Stimulated activated naive CD4-positive, alpha-beta T cell treated with Interleukin-2 at 50 U/mL for 16 hours (primary cell): ENCODE measurements around the gene LGI2.

Experiments used
- DNase-seq: peaks from one replicate; lab custom pipeline; 2025; lab: John Stamatoyannopoulos, UW

Gene LGI2

DNA sequence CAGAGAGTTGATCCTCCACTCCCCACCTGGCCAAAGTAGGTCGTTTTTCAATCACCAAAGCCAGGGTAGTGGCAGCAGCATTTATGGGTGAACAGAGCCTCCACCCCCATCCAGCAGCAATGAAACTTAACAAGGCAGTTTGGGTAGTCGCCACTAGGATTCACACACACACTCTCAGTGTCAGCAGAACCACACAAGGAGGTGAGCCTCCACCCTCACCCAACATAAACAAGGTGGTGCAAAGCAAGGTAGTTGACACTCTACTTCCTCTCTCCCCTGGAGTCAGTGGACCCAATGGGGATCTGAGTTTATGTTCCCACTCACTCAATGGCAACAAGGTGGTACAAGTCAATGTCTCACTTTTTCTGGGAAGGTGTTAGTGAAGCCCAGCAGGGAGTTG is 67.5 kb downstream of the LGI2 start:
- no peak for DNase-seq

DNA sequence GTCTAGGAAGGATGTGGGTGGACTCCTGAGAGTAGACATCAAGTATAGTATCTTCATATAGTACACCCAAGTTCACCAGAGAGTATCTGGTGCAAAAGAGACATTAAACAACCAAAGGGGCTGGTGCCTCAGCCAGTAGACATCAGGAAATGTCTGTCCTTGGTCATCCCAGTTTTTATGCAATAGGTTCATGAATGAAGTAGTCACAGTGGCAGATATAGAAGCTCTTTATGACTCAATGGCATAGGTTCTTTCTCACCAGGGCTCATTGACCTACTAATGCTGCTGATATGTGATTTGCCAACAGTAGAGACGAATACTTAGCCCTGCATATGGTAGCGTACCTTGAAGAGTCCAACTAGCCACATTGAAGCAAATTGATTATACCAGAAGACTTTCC is 72.9 kb downstream of the LGI2 start:
- DNase-seq, result no peak

DNA sequence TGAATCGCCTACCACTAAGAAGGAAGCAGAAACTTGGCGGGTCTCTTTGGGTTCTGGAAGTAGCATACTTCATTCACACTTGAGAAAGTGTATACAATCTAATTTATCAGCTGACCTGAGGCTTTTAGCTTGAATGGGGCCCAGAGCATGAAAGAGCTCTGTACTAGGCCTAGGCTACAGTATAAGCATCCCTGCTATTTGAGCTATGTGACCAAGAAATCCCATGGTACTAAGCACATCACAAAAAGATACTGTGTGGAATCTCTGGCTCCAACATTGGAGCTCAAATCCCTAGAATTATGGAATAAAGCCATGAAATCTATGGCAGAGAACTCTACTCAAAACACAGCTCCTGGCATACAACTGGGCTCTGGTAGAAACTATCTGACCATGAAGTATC is 74.0 kb downstream of the LGI2 start:
- no peak for DNase-seq

DNA sequence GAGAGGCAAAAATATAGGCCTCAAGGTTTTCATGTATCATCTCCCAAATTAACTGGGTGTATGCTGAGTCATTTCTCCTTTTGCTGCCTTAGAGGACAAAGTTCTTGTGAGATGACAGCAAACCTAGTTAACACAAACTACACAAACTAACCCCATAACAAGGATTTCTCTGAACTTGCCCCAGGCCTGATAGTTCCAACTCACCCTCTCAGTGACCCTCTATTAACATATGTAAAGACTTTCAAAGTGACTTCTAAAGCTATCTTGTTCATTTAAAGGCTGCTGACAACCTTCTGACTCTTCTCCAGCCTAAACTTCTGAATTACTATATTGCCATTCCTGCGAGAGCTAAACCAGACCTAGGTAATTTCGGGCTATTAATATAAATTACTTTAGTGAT is 74.7 kb downstream of the LGI2 start:
- no peak for DNase-seq

DNA sequence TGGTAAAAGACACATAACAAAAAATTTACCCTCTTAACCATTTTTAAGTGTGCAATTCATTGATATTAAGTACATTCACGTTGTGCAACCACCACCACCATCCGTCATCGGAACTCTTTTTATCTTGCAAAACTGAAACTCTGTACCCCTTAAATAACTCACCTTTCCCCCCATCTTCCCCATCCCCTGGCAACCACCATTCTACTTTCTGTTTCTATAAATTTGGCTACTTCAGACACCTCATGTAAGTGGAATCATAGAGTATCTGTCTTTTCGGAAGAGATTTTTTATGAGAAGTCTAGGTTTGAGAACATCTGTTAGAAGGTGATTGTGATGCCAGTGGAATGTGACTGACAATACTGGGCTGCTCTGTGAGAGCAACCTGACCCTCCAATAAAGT is 78.1 kb downstream of the LGI2 start:
- DNase-seq, result no peak

DNA sequence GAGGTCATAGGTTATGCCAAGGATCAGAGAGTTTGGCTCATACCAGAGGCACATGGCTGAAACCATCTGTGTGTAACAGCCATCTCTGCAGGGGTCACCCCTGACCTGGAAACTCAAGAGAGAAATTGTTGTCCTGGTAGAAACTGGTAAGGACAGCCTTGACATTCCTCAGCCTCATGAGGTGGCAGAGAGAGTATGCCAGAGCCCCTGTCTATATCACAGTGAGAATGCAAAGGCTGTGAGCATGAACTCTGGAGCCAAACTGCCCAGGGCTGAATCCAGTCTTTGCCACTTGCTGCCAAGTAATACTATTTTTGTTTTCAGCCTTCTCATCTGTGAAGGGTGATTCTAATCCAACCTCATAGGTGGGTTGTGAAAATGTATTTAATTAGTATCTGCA is 80.8 kb downstream of the LGI2 start:
- no peak for DNase-seq
